SHP77 (cell line): ENCODE results near the gene POLDIP2.
"Not testable (repeated sequence)": the region's sequence is repeated elsewhere in the genome, so short reads cannot be mapped to it uniquely, and the experiment has no call there.

Source experiments
- DNase-seq, 2 experiments: peaks; one replicate each; lab custom pipeline; 2025; lab: John Stamatoyannopoulos, UW

Gene POLDIP2

DNA sequence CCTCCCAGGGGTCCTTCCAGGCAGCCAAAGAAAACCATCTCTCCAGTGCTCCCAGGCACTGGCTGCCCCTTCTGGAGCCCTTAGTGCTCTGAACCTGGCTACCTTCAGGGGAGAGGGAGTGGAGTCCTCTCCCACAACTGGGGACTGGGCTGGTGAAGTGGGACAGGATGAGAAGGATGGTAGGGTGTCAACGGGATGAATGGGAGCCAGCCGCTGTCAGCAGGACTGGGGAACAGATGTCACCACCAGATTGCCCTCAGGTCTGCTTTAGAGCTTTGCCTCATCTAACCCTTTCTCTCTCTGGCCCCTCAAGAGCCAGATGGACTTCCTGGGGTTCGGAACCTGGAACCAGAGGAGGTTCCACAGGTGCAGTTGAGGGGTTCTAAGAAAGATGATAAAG, 8.2 kb upstream of the POLDIP2 start:
- DNase-seq, result no peak

- no peak for DNase-seq
Observed at GRCh38 chr17:28364665-28365363, 7.5 kb upstream of the POLDIP2 start, which contains the start of gene SEBOX. Gene SEBOX (minus strand): TSS chr17:28365199. CDS start chr17:28365151, 48 bp downstream.

- DNase-seq, result no peak
Observed at GRCh38 chr17:28363776-28364650, 6.7 kb upstream of the POLDIP2 start.

- DNase-seq, result no peak
Observed at GRCh38 chr17:28363186-28363585, 5.9 kb upstream of the POLDIP2 start.

- DNase-seq, result no peak
Observed at GRCh38 chr17:28357901-28358197, 522 bp upstream of the POLDIP2 start.

DNA sequence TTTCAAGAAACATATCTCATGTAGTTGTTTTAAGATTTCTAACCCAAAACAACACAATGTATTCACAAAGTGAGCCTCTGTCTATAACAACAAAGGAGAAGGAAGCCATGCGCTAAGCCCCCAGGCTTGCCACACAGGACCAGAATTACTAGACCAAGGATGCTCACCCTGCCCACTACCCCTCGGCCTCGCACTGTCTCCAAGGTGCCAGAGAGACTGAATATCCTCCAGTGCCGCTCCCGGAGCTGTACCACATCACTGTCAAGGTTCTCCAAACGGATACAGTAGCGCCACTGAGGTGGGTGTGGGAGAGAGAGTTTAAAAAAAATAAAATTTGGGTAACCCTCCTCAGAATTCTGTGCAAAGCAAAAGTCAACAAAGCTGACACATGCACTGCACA, 7.1 kb downstream of the POLDIP2 start:
- DNase-seq, result no peak

DNA sequence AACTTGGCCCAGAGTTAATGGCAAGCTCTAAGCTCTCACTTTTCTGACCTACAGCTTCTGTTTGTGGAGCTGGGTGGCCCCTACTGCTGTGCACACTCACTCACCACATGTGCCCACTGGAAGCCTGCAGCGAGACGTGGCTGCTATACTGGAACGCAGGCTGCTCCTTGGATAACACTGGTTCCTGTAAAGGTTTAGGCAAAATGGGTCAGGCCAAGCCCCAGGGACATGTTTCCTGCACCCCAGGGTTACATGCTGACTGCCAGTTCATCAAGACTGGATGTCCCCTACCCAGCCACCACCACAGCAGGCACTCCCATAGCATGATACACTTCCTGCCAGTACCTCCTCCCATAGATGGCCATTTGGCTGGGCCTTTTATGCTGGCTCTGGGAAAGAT, 8.3 kb downstream of the POLDIP2 start:
- no peak for DNase-seq

GRCh38 chr17:28347261-28347891, 10.0 kb downstream of the POLDIP2 start:
- no peak for DNase-seq

DNA sequence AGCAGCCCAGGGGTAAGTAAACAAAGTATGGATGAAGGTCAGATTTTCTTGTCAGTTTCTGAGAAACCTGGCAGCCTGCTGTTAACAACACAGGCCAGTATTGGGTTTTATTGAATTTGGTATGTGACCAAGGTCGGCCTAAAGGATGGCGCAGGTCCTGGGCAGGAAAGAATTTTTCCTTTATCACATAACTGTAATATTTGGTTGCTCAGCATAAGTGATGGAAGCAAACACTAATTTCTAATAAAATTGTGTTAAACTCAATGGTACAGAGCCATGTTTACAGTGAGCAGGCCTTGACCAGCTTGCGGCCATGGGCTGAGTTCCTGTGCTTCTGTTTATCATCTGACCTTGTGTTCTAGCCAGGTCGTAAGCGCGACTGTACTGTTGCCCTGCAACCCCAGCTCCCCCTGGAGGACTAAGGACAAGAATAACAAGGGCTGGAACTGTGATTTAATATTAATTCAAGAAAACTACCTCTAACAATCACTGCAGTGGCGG, 10.5 kb downstream of the POLDIP2 start:
- no peak for DNase-seq

DNA sequence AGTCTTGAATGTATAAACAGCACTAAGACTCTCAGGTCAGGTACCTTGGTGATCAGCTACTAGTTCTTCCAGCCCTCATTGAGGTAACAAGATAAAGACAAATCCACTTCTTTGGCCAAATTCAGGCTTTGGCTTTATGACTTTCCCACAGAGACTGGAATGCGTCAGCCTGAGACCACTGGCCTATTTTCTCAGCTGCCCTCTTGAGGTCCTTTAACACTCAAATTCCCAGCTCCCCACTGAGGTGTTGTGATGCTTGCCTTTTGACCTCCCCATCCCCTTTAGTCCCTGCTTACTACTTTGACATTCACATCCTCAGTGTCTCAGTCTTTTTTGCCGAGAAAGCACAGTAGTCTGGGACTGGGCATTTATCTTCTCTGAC, 11.1 kb downstream of the POLDIP2 start:
- DNase-seq, result no peak

DNA sequence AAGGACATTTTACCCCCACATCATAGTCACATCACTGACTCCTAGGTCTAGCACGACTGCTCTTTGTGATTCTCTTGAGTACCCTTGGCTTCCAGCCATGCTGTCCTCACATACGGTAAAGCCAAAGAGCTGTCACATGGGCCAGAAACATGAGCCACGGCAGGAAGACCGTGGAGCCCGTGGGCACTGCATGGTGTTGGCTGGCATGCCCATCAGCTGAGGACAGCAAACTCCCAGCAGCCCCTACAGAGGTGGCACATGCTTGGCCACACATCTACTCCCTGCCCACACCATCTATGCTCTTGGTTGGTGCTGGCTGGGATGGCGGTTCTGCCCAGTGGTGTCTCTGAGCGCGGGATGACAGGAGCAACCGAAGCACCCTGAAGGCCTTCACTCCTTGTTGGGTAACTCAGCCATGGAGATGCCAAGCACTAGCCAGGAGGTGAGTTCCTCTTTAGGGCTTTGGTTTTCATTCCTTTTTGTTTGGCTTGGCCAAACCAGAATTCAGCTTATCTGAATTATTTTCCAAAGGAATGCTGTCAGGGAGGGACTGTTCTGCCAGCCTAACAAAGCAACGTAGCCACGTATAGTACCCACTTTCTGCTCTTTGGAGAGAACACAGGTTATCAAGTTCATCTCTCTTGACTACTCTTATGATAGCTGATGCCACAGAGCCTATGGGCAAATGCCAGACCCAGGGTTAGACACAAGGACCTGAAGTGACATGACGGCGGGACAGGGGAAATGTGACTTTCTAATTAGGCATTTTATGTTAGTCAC, 11.7 kb downstream of the POLDIP2 start:
- DNase-seq, result no peak

DNA sequence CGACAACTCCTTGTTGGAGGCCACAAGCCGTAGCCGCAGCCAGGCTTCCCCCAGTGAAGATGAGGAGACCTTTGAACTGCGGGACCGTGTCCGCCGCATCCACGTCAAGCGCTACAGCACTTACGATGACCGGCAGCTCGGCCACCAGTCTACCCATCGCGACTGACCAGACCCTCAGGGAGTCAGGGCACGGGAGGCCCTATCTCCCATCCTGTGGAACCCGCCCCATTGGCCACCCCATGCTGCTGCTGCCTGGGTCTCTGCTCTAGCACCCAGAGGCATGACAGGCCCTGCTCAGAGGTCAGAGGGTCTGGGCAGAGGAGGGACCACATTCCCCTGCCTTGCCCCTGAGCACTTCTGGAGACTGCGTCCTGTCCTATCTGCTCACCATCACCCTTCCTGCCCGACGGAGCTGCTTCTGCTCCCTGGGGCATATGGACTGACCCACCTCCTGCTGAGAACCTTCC, 12.9 kb downstream of the POLDIP2 start:
- DNase-seq, result no peak

DNA sequence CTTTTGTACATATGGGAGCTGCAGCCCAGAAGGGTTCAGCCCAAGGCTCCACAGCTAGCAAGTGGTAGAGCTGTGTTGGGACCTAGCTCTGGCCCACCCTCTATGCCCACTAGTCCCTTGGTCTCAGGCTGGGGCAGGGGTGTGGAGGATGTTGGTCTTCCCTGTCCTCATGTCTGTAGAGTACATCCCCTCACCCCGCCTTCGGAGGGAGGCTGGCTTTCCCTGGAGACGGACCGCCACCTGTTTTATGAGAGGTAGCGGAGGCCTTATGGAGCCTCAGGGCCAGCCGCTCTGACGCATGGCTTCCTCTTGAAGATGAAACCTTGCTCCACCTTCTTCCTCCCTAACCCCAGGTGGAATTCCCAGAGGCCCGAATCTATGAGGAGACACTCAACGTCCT, 13.3 kb downstream of the POLDIP2 start:
- DNase-seq, result no peak

DNA sequence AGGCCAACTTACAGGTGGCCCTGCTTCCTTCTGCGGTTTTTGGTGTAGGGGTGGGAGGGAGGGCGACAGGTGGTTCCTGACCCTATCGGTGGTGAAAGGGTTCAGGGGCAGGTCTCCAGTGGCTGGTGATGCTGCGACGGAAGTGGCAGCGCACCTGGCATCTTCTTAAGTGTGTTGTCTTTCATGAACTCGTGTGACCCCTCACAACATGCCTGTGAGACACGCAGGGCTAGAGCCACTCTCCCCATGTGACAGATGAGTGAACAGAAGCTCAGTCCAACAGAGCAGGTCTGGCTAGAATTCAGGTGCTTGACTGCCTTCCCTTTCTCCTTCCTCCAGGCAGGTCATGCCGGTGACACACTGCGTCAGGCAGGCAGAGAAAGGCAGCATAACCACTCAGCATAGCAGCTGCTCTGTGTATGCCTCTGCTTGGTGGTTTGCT, 13.8 kb downstream of the POLDIP2 start:
- no peak for DNase-seq

GRCh38 chr17:28342313-28342712, 15.0 kb downstream of the POLDIP2 start:
- DNase-seq, result no peak

- DNase-seq, result no peak
Observed at GRCh38 chr17:28341516-28341915, 15.8 kb downstream of the POLDIP2 start.

GRCh38 chr17:28340374-28340773, 17.0 kb downstream of the POLDIP2 start:
- DNase-seq, result no peak

GRCh38 chr17:28339431-28339830, 17.9 kb downstream of the POLDIP2 start:
- no peak for DNase-seq

- DNase-seq, result not testable (repeated sequence)
Observed at GRCh38 chr17:28338769-28339212, 18.5 kb downstream of the POLDIP2 start.

- DNase-seq, result no peak
Observed at GRCh38 chr17:28338056-28338768, 19.1 kb downstream of the POLDIP2 start.
